Activated CD4-positive, alpha-beta T cell treated with anti-CD3 and anti-CD28 coated beads, Interleukin-2, amount 50 U/mL, for 1 hour (primary cell): ENCODE results near the gene TSTD1.
"Not testable (repeated sequence)": the region's sequence is repeated elsewhere in the genome, so short reads cannot be mapped to it uniquely, and the experiment has no call there.

Experiments
- DNase-seq: peaks from one replicate; pipeline ENCODE4 v3.0.0-alpha.2; 2020

Gene TSTD1

GRCh38 chr1:161068306-161069234, 29.8 kb upstream of the TSTD1 start:
- peak; percentile 79 for DNase-seq

GRCh38 chr1:161066694-161067093, 27.9 kb upstream of the TSTD1 start:
- DNase-seq, result no peak

GRCh38 chr1:161065681-161066080, 26.9 kb upstream of the TSTD1 start:
- not testable (repeated sequence) for DNase-seq

GRCh38 chr1:161063936-161064335, 25.2 kb upstream of the TSTD1 start:
- DNase-seq, result not testable (repeated sequence)

- no peak for DNase-seq
These were observed 22.7 kb upstream of the TSTD1 start for GRCh38 chr1:161061419-161061818.

GRCh38 chr1:161059293-161059692, 20.5 kb upstream of the TSTD1 start:
- DNase-seq, result no peak

GRCh38 chr1:161054805-161055204, 16.0 kb upstream of the TSTD1 start:
- no peak for DNase-seq

- no peak for DNase-seq
These were observed 15.5 kb upstream of the TSTD1 start for GRCh38 chr1:161054232-161054631.

GRCh38 chr1:161052899-161053298, 14.1 kb upstream of the TSTD1 start:
- no peak for DNase-seq

- no peak for DNase-seq
These were observed 12.5 kb upstream of the TSTD1 start for GRCh38 chr1:161051219-161051618.

- no peak for DNase-seq
These were observed 10.4 kb upstream of the TSTD1 start for GRCh38 chr1:161048949-161049722.

GRCh38 chr1:161047436-161048420, 9.0 kb upstream of the TSTD1 start:
- DNase-seq, result no peak

GRCh38 chr1:161046605-161047228, 8.0 kb upstream of the TSTD1 start:
- DNase-seq, result no peak

- DNase-seq, result peak; percentile 90
These were observed 7.2 kb upstream of the TSTD1 start, which contains the start of gene USF1 for GRCh38 chr1:161045736-161046604. TSS of gene USF1 (minus strand) at chr1:161045977. CDS start at chr1:161043275, 2,702 bp downstream.

GRCh38 chr1:161044908-161045735, 6.4 kb upstream of the TSTD1 start:
- DNase-seq, result peak; percentile 51

GRCh38 chr1:161044535-161044907, 5.8 kb upstream of the TSTD1 start:
- DNase-seq, result no peak

GRCh38 chr1:161039546-161039945, 782 bp upstream of the TSTD1 start:
- no peak for DNase-seq

GRCh38 chr1:161039154-161039545, 386 bp upstream of the TSTD1 start:
- DNase-seq, result no peak

GRCh38 chr1:161037661-161038522, 872 bp downstream of the TSTD1 start:
- no peak for DNase-seq
